ENCODE measurements around the gene FBXW11.

The FBXW11 gene

DNA sequence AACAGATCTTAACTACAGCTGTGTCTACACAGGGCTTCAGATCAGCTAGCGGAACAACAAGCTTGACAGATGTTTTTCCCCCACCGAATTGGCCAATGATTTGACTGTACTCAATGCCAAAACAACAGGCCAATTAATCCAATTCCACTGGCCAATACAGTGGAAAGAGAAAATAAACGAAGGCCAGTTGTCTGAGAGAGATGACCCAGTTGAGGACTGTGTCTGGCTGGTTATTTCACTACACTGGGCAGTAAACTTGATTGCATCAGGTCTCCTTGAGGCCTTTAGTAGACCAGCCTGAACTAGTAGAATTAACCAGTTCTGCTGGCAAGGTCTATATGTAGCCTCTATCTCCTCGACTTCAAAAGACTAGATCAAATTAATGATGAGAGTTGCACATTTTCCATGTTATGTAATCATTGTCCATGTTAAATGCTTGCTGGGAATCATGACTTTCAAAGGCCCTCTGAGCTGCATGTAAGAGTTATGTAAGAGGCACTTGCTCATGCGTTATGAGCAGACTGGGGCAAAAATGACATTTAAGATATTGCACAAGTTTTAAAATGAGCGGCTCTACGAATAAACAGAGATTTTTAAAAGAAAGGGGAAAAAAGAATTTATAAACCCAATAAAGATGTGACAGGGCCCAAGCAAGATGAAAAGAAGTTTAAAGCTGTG is 192.5 kb downstream of the FBXW11 start:
- DNase-seq (ENCODE audit: low read depth in 2 of 3, low spot score in 1 of 3), result no peak

DNA sequence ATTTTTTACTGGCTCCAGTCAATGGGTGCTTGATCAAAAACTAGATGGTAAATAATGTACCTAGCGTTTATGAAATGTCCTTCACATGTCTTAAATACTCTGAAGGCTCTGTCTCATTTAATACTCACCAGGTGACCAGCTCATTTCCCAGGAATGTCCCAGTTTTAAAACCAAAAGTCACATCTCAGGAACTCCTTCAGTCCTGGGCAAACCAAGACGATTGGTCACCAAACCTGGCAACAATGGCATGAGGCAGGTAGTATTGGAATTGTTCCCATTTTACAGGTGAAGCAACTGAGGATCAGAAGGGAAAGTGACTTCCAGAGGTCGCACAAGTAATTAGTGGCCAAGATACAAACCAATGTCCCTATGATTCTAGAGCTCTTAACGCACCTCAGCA is 193.2 kb downstream of the FBXW11 start:
- DNase-seq (ENCODE audit: low read depth in 2 of 3, low spot score in 1 of 3), result no peak
